Measurements from ENCODE around the gene HK2. TPM values are rescaled to one million over a fixed set of nuclear protein-coding genes. Genes with fewer than 3 reads are reported as not detected.

Gene HK2
- total RNA-seq, 2 experiments from 2014 or later, result 7.7 to 8.9 TPM

- H3K9me3 ChIP-seq (ENCODE audit: control insufficient read depth in 1 of 2, insufficient read depth in 1 of 2, low read length in 2 of 2), result no peaks in the 10 kb centered on the region
- peaks cover 16% of the 10 kb centered on the region for H3K36me3 ChIP-seq (ENCODE audit: insufficient read depth, low read length)
- H3K4me3 Mint-ChIP-seq, result no peak overlapping the region
- no peak overlapping the region for H3K27ac ChIP-seq (ENCODE audit: low read depth in 1 of 2, low read length in 2 of 2)
- DNase-seq, result no peak
- H3K4me1 ChIP-seq (ENCODE audit: insufficient read depth, low read length), result peaks cover 12% of the 10 kb centered on the region
- no peak for ATAC-seq (ENCODE audit: poor library complexity)
- H3K27ac Mint-ChIP-seq, result no peak overlapping the region
- H3K27me3 ChIP-seq (ENCODE audit: control insufficient read depth in 1 of 2, insufficient read depth in 2 of 2, low read length in 2 of 2), result no peaks in the 10 kb centered on the region
- TF ChIP-seq CTCF (IDR thresholded peaks at IDR 0.05), result no peak
- ChIA-PET POLR2A (no interaction called here), CTCF (no interaction called here)
- no peaks in the 10 kb centered on the region for H3K27me3 Mint-ChIP-seq
- no peak overlapping the region for H3K4me3 ChIP-seq (ENCODE audit: low read length)
- intact Hi-C loops (cut with DNase I, micrococcal nuclease), result no loop called here
- peaks cover 20% of the 10 kb centered on the region for H3K4me1 Mint-ChIP-seq (ENCODE audit: low read depth)
- peaks cover 33% of the 10 kb centered on the region for H3K36me3 Mint-ChIP-seq (ENCODE audit: low read depth)
- no peaks in the 10 kb centered on the region for H3K9me3 Mint-ChIP-seq
These were observed 23.8 kb downstream of the HK2 start for GRCh38 chr2:74857725-74858124.

GRCh38 chr2:74858281-74858680 is 24.4 kb downstream of the HK2 start:
- no peak for ATAC-seq (ENCODE audit: poor library complexity)
- H3K36me3 Mint-ChIP-seq (ENCODE audit: low read depth), result peaks cover 33% of the 10 kb centered on the region
- intact Hi-C loops (cut with DNase I, micrococcal nuclease), result no loop called here
- POLR2A ChIA-PET, result interaction anchor here (0.6 kb wide), 1 partner anchor 9 kb away, joined by 3 read pairs; no protein-coding TSS in a partner anchor
- H3K27me3 Mint-ChIP-seq, result no peaks in the 10 kb centered on the region
- peaks cover 18% of the 10 kb centered on the region for H3K4me1 Mint-ChIP-seq (ENCODE audit: low read depth)
- H3K27ac Mint-ChIP-seq, result no peak overlapping the region
- no peak overlapping the region for H3K4me3 Mint-ChIP-seq
- DNase-seq, result no peak
- H3K9me3 ChIP-seq (ENCODE audit: control insufficient read depth in 1 of 2, insufficient read depth in 1 of 2, low read length in 2 of 2), result no peaks in the 10 kb centered on the region
- TF ChIP-seq CTCF (IDR thresholded peaks at IDR 0.05), result no peak
- no peaks in the 10 kb centered on the region for H3K27me3 ChIP-seq (ENCODE audit: control insufficient read depth in 1 of 2, insufficient read depth in 2 of 2, low read length in 2 of 2)
- H3K36me3 ChIP-seq (ENCODE audit: insufficient read depth, low read length), result peaks cover 16% of the 10 kb centered on the region
- no peak overlapping the region for H3K4me3 ChIP-seq (ENCODE audit: low read length)
- H3K9me3 Mint-ChIP-seq, result no peaks in the 10 kb centered on the region
- CTCF ChIA-PET, result no interaction called here
- no peak overlapping the region for H3K27ac ChIP-seq (ENCODE audit: low read depth in 1 of 2, low read length in 2 of 2)
- H3K4me1 ChIP-seq (ENCODE audit: insufficient read depth, low read length), result peaks cover 8% of the 10 kb centered on the region

- intact Hi-C loops (cut with DNase I, micrococcal nuclease), result no loop called here
- DNase-seq (no peak), ATAC-seq (ENCODE audit: poor library complexity) (no peak)
- TF ChIP-seq CTCF (IDR thresholded peaks at IDR 0.05), result no peak
- H3K9me3 ChIP-seq (ENCODE audit: control insufficient read depth in 1 of 2, insufficient read depth in 1 of 2, low read length in 2 of 2), result no peaks in the 10 kb centered on the region
- H3K27me3 Mint-ChIP-seq, result no peaks in the 10 kb centered on the region
- peaks cover 24% of the 10 kb centered on the region for H3K36me3 Mint-ChIP-seq (ENCODE audit: low read depth)
- no peak overlapping the region for H3K27ac Mint-ChIP-seq
- ChIA-PET POLR2A (no interaction called here), CTCF (no interaction called here)
- no peak overlapping the region for H3K4me3 Mint-ChIP-seq
- H3K36me3 ChIP-seq (ENCODE audit: insufficient read depth, low read length), result peaks cover 9% of the 10 kb centered on the region
- no peak overlapping the region for H3K4me3 ChIP-seq (ENCODE audit: low read length)
- no peaks in the 10 kb centered on the region for H3K27me3 ChIP-seq (ENCODE audit: control insufficient read depth in 1 of 2, insufficient read depth in 2 of 2, low read length in 2 of 2)
- peaks cover 14% of the 10 kb centered on the region for H3K4me1 Mint-ChIP-seq (ENCODE audit: low read depth)
- peaks cover 5% of the 10 kb centered on the region for H3K4me1 ChIP-seq (ENCODE audit: insufficient read depth, low read length)
- no peaks in the 10 kb centered on the region for H3K9me3 Mint-ChIP-seq
- no peak overlapping the region for H3K27ac ChIP-seq (ENCODE audit: low read depth in 1 of 2, low read length in 2 of 2)
These were observed 26.2 kb downstream of the HK2 start for GRCh38 chr2:74860079-74860478.

All from CD4-positive, alpha-beta T cell (primary cell).